Glomerular visceral epithelial cell (primary cell): ENCODE results near the gene NRP1.
"Not testable (repeated sequence)": the region's sequence is repeated elsewhere in the genome, so short reads cannot be mapped to it uniquely, and the experiment has no call there.

Experiments used
- DNase-seq: peaks from one replicate; pipeline ENCODE4 v3.0.0-alpha.2; 2016; ENCODE audit errors: extremely low spot score

Gene NRP1

DNA sequence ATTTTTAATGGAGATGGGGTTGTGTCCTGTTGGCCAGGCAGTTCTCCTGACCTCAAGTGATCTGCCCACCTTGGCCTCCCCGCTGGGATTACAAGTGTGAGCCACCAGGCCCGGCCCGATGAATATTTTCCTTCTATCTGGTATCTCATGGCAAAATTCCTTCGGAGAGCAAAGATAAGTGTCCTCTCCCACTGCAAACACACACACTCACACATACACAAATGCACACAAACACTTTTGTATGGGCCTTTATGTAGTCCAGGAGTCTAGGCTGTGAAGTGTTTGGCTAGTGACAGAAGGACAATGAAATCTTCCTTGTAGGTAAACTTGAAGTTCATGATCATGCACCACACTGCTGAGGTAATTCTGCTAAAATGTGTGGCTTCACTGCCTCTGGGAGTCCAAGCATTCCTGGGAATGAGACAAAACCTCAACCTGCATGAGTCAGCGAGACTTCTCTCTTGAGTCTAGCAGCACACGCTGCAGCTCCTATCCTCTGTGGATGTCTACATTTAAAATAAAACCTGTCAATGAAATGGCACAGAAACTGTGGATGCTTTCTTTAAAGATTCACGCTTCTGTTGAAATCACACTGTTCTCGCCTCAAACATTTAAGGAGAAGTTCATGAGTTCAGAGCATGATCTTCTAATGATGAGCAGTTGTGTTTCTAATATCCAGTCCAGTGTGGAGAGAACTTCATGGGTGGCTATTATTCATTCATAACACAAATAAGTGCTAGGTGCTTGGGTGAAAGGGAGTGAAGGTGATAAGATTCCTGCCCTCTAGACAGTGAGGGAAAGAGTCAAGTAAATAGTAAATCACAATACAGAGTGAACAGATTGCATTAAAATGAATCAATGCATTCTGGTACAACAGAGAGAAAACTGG is 96.5 kb downstream of the NRP1 start:
- DNase-seq, result peak; percentile 97

DNA sequence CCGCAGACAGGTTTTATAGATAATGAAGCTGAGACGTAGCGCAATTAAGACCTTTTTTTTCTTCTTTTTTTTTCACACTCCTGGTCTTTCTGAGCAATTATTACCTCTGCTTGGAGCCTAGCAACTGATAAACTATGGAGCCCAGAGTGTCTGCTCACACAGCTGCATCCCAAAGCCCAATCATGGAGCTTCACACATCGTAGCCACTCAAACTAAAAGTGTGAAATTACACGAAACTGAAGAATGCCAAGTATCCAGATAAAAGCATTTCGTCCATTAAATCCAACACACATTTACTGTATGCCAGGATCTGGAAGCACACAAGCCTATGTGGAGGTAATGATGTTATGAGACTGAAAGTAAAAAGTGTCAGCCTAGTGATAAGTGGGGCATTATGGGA is 97.6 kb downstream of the NRP1 start:
- DNase-seq, result no peak

DNA sequence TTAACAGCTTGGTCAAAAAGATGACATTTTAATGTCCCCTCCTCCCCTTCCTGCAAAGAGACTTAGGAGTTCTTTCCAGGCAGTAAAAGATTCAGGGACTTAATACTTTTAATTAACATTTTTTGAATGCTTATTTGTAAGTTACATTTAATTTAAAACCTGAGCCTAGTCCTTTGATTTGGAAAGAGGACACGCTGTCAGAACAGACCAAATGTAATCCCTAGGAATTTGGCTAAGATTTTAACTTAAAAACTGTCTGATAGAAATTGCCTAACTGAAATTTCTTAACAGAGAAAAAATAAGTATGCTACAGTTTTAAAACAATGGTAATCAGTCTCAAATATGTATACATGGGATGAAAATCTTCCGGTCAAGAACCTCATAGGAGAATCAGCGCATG is 98.5 kb downstream of the NRP1 start:
- no peak for DNase-seq

DNA sequence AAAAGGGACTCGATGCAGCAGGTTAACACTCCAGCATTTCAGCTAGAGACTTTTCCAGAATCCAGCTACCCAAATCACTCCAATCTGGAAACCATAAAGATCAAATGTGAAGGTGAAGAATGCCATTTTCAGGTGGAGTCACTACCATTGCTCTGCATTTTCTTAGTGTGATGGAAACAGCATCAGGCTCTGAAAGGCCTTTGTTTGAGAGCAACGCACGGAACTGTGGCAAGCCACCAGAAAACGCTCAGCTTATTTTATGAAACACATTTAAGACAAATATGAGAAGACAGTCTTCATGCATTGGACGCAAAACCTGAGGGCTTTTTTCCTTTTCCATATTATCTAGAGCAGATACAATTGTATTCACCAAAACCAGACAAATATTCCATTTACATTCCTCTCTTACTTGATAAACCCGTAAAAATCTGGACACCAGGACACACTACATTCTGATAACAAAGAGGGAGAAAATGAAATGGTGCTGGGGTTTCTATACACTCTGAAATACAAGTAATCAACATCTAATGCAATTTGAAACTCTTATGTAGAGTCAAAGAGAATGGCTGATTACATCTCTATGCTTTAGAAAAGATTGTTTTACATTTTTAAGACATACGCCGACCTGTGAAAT is 99.1 kb downstream of the NRP1 start:
- DNase-seq, result no peak

DNA sequence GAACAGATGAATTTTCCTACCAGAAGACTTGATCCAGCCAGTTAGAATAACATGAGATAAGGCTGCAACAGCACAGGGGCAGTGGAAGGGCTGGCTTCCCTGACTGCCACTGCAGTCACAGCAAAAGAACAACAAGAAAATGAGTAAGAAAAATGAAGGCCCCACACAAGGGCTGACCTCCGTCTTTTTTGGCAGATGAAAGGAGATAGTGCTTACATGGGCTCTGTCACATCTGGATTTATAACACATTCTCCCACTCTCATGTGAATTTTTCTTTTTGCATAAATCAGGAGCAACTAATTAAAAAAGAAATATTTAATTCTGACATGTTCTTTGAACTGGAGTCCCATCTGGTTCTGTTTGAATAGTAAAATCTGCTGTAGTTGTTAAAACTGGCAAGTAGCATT is 99.6 kb downstream of the NRP1 start:
- no peak for DNase-seq

DNA sequence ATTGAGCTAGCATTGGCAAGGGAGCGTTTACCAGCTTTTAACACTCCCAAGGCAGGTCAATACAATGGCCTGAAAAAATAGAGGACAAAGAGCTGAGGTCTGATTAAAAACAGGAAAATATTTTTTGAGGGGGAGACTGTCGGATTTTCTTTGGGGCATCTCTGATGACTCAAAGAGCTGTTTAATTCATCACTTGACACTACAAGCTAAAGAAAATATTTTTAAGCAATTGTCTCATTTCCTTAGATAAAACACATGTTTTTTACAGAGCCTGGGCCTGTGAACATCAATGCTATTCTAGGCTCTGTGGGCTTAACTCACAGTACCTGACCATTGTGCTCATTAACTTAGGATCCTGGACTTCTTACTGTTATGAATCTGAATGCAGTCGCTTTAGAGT is 100.8 kb downstream of the NRP1 start:
- DNase-seq, result no peak

DNA sequence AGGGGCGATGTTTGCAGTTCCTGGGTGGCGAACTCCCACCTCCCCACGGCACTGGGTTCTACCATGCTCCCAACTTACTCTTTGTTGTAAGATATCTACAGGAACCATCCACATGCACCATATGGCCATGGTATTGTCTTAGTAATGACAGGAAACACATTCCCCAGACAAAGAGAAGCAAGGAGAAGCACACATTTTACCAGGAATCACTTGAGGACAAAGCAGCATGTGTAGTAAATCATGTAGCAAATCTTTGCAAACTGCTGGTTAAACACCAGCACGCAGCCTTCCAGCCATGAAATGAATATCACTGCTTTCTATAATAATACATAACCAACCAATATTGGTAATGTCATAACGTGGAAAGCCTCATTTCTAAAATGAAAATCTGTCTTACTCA is 101.2 kb downstream of the NRP1 start:
- no peak for DNase-seq

DNA sequence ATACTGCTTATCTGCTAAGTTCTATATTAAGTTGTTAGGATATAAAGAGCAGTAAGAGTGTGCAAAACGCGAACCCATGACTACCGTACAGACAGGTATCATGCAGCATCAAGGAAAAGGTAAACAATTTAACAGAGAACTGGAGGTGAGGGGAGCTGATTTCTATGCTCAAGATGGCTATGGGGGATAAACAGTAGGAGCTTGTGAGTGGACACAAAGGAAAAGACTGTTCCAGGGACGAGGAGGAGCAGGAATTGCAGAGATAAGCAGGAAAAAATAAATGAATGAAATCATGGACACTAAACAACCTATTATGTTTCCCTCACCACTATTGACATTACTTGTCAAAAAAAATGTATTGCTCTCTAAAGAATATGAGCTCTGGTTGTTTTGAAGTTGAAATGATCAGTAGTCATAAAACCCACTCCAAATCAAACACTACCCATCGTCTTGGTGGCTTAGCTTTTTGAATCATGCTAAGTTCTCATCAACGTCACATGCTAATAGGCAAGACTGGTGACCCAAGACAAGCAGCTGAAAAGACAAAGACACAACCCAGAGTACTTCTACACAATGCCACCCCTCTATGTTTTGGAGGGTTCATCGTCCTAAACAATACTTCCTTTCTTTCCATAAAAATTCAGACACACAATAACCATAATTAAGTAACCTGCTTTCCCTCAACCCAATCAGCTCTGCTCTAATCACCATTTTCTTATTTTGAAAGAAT is 102.7 kb downstream of the NRP1 start:
- no peak for DNase-seq

DNA sequence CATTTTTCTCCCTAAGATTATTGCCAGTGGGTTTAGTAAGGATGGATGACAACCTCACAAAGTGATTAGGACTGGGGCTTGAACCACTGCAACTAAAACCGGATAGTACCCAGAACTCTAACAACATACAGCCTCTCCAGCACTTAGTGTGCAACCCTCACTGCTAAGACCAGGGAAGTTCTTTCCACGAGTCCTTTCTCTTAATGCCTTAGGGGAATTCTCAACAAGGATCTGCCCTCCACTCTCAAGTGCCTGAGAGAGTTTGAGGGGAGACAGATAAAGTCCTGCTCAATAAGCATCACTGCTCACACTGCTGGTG is 104.6 kb downstream of the NRP1 start:
- DNase-seq, result no peak

DNA sequence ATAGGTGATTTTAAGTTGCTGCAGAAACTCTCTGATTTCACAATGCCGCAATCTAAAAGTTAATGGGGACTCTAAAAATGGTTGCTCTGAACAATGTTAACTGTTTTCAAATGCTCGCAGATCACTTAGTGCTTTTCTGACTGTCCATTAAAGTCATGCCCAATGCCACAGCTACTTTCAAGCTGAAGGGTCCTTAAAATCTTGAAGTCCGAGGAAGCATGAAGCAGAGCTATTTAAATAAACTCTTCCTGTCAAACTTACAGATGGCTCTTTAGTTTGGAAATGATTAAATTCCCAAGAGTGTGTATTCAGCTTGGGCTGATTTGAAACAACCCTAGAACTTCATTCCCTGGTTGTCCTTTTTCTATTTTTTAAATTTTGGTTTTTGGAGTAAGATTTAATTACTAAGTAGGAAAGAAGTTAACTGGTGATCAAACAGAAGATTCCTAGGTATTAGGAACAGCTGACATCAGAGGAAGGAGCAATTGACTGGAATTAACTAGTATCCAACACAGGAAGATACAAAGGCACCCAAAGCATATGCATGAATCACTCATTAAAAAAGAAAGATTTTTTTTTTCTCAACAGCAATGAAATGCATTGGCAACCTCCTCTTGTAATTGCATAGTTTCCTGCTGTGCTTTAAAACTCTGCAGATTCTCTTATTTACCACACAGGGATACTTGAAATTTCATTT is 105.1 kb downstream of the NRP1 start:
- no peak for DNase-seq

DNA sequence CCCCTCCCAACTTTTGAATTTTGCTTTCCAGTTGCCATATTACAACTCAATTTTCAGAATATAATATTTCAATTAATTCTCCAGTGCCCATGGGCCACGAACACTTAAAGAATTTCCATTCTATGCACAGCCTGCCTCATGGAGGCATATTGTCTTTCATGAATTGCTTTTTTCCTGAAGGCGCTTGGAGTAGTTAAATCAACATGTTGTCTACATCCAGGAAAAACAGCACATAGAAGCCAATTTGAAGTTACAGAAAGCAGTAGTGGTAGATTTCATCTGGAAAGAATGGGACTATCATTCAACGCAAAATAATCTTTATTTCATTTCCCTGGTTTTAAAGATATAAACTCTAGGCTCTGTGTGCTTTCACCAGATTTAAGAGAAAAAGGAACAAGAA is 106.0 kb downstream of the NRP1 start:
- DNase-seq, result no peak

DNA sequence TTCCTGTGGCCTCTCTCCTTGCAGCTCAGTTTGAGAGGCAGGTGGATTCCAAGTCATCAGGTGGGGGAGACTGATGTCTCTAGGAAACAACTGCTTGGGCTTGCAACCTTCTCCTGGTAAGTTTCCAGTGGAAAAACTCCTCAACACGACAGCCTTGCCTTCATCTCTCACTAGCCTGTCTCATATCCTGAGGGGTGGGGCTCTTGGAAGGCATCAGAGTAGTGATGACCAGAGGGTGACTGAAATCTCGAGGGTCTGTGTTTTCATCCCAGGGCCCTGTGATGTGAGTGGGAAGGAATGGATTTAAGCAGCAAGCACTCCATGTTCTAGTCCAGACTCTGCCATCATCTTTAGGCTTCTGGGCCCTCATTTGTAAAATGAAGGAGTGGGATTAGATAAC is 107.0 kb downstream of the NRP1 start:
- DNase-seq, result no peak

DNA sequence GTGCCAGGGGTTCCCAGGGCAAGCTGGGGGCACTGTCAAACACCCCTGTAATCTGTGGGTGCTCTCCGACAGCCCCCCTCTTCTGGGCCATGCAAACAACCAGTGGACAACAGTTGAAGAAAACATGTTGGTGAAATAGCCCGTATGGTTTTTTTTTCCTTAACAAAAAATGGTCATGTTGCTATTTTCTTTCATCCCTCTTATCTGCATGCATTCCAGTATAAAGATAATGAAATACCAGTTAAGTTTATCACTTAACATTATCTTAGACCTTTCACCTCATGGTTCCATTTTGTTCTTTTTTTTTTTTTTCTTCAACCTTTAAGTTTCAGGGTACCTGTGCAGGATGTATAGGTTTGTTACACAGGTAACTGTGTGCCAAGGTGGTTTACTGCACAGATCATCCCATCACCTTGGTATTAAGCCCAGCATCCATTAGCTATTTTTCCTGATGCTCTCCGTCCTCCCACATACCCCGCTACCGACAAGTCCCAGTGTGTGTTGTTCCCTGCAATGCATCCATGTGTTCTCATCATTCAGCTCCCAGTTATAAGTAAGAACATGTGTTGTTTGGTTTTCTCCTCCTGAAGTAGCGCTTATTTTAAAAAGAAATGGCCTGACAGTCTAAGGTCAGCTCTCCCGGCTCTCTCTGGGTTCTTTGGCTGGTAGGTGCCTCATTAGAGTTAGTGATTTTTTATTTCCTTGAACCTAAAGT is 110.1 kb downstream of the NRP1 start:
- no peak for DNase-seq

DNA sequence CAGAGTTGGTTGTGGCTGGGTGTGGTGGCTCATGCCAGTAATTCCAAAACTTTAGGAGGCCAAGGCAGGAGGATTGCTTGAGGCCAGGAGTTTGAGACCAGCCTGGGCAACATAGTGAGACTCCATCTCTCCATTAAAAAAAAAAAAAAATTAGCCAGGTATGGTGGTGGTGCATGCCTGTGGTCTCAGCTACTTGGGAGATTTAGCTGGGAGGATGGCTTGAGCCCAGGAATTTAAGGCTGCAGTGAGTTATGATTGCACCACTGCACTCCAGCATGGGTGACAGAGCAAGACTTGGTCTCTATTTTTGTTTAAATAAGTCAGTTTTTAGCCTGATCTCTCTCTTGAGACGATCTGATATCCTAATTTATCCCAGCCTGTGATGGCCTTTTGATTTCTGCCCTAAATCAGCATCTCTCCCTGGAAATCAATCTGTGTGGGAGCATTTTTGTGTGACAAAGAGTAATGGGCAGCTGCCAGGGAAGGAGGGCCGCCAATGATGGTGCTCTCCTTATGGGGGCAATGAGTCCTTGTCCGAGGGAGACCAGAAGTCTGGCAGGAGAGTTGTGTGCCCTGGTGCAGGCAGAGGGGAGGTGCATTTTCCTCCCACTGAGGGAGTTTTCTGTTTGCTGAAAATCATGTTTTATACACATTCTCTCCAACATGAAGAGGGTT is 111.0 kb downstream of the NRP1 start:
- peak; percentile 55 for DNase-seq

DNA sequence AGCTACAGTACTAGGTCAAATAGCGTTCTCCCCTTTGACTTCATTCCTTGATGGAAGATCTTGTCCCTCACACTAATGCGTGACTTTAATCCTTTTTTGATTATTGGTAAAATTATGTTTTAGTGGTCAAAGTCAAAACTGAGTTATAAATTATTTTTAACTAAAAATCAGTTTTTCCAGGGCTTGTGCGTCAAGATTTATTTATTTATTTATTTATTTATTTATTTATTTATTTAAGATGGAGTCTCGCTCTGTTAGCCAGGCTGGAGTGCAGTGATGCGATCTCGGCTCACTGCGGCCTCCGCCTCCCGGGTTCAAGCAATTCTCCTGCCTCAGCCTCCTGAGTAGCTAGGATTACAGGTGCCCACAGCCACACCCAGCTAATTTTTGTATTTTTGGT is 112.2 kb downstream of the NRP1 start:
- DNase-seq, result not testable (repeated sequence)

DNA sequence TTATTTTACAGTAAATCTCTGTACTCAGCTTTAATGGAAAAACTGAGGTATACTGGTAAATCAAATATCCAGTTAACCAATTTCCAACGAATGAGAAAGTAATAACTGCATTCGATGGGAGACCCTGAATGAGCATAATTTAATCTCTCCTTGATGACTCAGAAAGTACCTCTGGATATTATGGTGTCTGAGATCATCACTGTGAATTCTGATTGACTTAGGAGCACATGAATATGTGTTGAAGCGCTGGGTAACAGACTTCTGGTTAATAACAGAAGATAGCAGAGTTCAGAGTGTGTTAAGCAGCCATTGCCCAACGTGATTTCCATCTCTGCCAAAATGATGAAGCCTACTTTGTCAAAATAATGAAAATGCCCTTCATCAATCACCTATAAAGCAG is 116.6 kb downstream of the NRP1 start:
- DNase-seq, result peak; percentile 59

DNA sequence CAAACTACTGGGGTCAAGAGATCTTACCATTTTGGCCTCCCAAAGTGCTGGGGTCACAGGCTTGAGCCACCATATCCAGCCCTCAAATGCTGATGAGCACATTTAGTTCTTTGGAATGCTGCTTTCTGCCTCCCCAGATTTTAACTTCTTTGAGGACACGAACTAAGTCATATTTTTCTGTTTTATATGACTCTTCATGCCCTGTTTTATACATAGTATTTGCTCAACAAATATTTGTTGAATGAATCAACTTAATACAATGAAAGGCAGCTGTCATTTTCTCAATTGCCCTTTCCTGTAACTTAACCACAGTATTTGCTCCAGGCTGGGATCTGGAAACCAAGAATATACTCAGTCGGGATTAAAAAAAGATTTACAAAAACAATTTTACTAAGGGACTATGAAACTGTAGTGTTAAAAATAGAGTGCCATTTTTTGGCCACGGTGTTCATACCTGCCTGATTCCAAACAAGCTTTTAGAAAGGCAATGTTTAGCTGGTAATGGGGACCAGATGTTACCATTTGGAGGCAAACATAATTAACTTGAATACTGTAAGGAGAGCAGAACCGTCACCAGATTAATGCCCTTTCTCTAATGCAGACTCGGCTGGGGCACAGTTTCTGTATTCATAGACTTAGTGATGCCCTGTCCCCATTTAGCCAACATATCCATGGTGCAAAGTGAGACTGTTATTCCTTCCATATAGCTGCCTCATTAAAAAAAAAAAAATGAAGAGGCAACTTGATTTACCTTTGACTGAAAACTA is 117.6 kb downstream of the NRP1 start:
- peak; percentile 52 for DNase-seq

DNA sequence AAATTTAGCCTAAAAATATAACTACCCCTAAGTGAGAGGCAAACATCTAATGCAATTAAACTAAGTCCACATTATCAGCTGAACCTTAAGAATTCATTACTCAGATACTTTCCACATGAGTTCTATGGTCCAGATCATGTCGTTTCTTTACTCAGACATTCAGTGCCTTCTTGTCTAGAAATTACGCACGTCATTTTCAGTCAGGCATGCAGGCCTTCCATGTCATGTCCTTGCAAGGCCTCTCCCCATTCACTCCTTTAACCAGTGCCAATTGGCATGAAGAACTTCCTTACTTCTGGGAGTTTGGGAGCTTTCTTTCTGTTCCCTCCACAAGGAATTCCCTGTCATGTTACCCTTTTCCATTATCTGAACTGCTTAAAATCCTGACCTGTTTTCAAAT is 118.8 kb downstream of the NRP1 start:
- DNase-seq, result no peak

DNA sequence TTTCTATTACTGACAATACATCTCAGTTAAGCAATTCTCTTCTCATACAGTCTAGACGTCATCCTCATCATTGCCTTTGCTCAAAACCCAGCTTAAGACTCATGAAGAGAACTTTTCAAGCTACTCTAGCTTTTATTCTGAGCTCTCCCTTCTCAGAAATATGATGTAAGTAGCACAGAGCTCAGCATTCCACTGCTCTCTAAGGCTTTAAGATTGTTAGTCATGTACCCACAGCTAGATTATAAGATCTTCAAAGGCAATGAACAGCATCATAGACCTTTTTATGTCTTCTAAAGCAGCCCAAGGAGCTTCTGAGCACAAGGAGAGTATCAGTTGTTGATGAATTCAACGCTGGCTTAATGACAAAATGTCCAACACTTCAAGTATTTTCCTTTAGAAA is 119.3 kb downstream of the NRP1 start:
- no peak for DNase-seq

DNA sequence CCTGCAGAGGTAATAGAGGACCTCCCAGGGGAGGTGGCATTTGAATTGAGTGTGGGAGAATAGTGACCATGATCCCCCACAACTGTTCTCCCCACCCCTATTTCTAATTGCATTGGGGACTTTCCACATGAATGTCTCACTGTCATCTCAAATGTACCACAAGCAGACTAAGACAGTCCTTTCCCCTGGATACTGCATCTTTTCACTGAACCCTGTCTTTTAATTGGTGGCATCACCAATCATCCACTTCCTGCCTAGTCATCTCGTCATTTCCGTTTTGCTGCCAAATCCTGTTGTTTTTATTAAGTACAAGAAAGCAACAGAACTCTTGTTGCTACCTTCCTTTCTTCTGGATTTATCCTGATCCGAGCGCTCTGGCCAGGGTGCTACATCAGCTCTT is 120.3 kb downstream of the NRP1 start:
- DNase-seq, result no peak
